ENCODE data around the gene MYL5.

DNA sequence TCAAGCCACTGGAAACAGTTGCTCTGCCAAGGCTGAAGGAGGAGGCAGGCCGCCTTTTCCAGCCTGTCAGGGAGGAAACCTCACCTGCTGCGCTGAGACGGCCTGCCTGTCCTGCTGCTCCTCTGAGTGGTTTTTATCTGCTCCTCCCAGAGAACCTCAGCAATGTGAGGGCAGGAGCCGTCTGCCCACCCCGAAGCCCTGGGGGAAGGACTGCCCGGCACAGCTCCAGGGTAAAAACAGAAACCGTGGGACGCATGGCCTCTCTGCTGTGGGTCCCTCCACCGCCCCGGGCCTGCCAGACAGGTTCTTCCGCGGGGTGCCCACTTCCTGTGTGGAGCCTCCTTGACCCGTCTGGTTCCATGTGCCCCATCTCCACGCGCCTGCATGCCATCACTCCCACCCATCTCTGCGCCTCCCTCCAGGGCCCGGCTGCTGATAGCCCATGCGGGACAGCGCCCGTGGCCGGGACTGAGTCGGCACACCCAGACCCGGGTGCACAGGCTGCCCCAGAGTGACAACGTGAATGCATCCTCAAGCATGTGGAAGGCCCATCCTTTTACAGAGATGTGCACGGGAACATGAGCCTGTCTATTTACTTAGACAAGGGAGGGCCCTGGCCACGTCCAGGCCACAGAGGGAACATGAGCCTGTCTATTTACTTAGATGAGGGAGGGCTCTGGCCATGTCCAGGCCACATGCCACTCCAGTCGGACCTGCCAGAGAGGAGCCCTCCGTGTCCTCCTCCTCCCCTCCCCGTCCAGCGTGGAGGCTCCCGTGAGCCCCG, 18.6 kb downstream of the MYL5 start:
- TF ChIP-seq, protein P1, sequence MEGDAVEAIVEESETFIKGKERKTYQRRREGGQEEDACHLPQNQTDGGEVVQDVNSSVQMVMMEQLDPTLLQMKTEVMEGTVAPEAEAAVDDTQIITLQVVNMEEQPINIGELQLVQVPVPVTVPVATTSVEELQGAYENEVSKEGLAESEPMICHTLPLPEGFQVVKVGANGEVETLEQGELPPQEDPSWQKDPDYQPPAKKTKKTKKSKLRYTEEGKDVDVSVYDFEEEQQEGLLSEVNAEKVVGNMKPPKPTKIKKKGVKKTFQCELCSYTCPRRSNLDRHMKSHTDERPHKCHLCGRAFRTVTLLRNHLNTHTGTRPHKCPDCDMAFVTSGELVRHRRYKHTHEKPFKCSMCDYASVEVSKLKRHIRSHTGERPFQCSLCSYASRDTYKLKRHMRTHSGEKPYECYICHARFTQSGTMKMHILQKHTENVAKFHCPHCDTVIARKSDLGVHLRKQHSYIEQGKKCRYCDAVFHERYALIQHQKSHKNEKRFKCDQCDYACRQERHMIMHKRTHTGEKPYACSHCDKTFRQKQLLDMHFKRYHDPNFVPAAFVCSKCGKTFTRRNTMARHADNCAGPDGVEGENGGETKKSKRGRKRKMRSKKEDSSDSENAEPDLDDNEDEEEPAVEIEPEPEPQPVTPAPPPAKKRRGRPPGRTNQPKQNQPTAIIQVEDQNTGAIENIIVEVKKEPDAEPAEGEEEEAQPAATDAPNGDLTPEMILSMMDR (conservative IDR thresholded peaks at IDR 0.05; ENCODE audit: low read depth, low read length): no peak
- TF ChIP-seq POLR2A (IDR thresholded peaks at IDR 0.05; ENCODE audit: low read depth, low read length): no peak

Measured in IMR-90 (cell line).